ENCODE results near the gene MYMK.
A peak's percentile ranks its signal among the peaks of the same experiment; 100 is the strongest.

MYMK gene

DNA sequence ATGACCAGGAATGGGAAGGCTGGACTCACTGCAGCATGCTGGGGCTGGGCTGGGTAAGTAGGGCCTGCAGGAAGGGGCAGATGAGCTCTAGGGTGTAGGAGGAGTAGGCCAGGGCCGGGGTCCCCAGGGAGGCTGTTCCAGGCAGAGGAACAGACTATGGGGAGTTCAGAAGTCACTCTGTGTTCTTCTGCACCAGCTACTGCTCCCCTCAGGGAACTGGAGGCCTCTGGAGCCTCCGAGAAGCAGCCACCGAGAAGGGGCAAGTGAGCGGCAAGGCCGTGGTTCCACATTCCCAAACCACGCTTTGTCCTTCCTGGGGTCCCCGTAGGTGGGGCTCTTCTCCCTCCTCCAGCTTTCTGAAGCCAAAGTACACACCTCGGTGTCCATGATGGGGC lies 37.4 kb downstream of the MYMK start:
- DNase-seq, result no peak
- H3K4me3 Mint-ChIP-seq, result no peak overlapping the region
- no peaks in the 10 kb centered on the region for H3K9me3 Mint-ChIP-seq
- H3K36me3 Mint-ChIP-seq (ENCODE audit: low read depth), result no peaks in the 10 kb centered on the region
- peaks cover 4% of the 10 kb centered on the region for H3K4me1 Mint-ChIP-seq (ENCODE audit: low read depth)
- H3K27me3 Mint-ChIP-seq, result peaks cover 4% of the 10 kb centered on the region
- H3K27ac Mint-ChIP-seq, result no peak overlapping the region

DNA sequence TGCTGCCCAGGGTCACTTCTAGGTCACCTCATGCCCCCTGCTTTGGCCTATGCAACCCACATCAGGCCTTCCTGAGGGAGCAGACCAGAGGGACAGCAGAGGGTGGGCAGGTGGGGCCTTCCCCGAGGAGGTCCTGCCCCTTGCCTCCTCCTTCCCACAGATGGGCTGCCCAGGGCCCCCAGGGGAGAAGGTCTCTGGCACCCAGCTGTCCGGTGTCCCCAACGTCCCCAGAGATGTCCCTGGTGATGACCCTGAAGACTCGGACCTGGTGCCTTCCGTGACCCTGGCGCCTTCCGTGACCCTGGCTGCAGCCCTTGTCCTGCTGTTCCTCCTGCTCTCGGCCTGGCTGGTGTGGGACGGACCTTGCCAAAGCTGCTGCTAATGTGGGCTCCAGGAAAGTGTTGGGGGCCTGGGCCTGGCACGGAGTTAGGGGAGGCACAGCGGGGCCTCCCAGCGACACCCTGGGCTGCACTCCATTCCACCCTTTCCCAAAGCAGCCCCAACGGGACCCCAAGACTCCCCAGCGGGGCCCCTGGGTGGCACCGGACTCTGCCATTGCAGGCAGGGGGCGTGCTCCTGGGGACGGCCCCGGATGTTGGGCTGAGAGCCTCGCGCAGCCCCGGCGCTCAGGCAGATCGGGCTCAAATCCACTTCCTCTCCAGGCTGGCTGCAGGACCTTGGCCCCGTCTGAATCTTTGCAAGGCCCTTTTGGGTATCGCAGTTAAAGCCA lies 39.1 kb downstream of the MYMK start:
- H3K27me3 Mint-ChIP-seq, result peaks cover 4% of the 10 kb centered on the region
- H3K4me3 Mint-ChIP-seq, result no peak overlapping the region
- H3K9me3 Mint-ChIP-seq, result no peaks in the 10 kb centered on the region
- peaks cover 4% of the 10 kb centered on the region for H3K4me1 Mint-ChIP-seq (ENCODE audit: low read depth)
- no peak for DNase-seq
- H3K27ac Mint-ChIP-seq, result peak overlapping the region; percentile 50
- H3K36me3 Mint-ChIP-seq (ENCODE audit: low read depth), result no peaks in the 10 kb centered on the region

DNA sequence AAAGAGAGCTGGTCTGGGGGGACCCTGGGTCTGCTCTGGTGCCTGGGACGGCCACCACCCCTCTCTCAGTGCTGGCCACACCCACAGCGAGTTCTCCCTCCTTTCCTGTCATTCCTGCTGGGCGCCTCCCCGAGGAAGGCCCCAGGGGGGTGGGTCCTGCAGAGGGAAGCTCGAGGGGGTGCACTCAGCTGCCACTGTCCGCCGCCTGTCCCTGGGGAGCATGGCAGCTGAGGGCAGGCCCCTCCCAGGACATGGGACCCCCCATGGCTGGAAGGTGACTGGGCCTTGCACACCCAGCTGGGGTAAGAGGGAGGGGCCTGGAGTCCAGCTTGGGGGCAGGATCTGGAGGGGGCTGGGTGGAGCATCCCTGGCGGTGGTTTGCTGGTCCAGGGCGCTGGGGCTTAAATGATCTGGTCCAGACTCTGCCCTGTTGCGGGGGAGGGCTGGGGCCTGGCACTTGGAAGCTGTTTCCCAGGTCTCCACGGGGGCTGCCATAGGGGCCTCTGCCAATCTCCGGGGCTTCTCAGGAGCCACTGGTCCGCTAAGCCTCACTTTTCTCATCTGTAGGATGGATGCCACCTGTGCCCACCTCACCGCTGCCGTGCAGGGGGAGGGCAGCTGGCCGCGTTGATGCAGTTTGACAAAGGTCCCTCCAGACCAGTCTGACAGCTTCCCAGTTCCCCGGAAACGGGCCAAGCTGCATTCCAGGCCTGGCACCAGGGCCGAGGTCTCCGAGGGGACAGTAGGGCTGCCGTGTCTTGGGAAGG lies 39.9 kb downstream of the MYMK start:
- H3K4me3 Mint-ChIP-seq, result no peak overlapping the region
- peaks cover 6% of the 10 kb centered on the region for H3K4me1 Mint-ChIP-seq (ENCODE audit: low read depth)
- H3K36me3 Mint-ChIP-seq (ENCODE audit: low read depth), result no peaks in the 10 kb centered on the region
- H3K27ac Mint-ChIP-seq, result no peak overlapping the region
- peaks cover under 1% of the 10 kb centered on the region for H3K27me3 Mint-ChIP-seq
- no peak for DNase-seq
- no peaks in the 10 kb centered on the region for H3K9me3 Mint-ChIP-seq

DNA sequence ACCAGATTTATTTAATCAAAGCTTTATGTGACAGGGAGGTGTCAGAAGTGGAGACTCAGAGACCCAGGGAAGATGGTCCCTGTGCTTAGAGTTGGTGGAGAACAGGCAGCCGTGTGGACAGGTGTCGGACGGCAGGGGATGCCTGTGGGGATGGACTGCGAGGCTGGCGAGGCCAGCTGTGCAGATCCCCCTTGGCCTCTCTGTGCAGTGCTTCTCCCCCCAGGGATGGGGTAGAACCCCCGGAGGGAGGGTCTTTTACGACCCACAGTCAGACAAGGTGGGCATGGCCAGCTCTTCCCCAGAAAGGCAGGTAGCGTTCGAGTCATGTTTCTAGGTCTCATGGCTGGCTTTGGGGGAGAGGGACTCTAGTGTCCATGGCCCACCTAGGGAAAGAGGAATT lies 41.1 kb downstream of the MYMK start:
- DNase-seq, result no peak
- Mint-ChIP-seq H3K27me3 (no peaks in the 10 kb centered on the region), H3K4me1 (ENCODE audit: low read depth) (peaks cover 11% of the 10 kb centered on the region), H3K4me3 (no peak overlapping the region), H3K36me3 (ENCODE audit: low read depth) (no peaks in the 10 kb centered on the region), H3K27ac (no peak overlapping the region), H3K9me3 (no peaks in the 10 kb centered on the region)

DNA sequence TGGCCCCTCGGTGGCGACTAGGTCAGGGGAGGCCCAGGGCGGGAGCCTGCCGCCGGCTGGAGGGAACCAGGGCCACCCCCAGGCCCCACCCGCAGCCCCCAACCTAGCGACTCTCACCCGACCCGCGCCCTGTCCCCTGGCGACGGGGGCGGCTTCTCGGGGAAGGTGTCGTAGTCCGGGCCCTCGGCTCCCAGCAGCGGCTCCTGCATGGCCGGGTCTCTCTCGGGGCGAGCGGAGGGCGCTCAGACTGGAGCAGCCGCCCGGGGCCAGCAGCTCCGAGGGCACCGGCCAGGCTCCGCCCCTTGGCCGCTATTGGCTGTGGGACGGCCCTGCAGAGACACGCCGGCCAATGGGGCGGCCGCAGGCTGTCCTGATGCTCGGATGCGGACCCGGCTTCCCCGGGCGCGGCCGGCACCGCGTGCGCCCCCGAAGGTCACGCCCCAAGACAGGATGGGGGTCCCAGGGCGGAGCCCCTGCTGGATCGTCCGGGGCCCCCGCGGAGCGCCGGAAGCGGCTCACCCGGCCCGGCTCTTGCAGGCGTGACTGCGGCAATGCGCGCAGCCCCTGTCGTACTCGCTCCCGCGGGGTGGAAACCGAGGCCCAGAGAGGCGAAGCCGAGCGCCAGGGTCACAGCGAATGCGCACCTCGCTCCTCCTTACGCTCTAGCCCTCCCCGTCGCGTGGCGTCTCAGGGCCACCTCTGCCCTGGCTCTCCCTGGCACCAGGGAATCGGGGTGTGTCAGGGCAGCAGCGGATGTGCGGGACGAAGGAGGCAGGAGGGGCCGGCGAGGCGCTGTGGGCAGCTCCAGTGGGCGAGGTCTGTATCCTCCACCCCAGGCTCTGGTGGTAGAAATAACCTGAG lies 45.7 kb downstream of the MYMK start, which contains the start of gene SLC2A6:
Gene SLC2A6 (minus strand): TSS at position 249 of the 861 bp plus-strand sequence. CDS start 40 bp downstream, at position 209.
- H3K27me3 Mint-ChIP-seq, result no peaks in the 10 kb centered on the region
- H3K4me1 Mint-ChIP-seq (ENCODE audit: low read depth), result peaks cover 9% of the 10 kb centered on the region
- H3K4me3 Mint-ChIP-seq, result peak within 1 kb of the TSS; percentile 77
- H3K9me3 Mint-ChIP-seq, result no peaks in the 10 kb centered on the region
- peak within 1 kb of the TSS; percentile 59 for H3K27ac Mint-ChIP-seq
- H3K36me3 Mint-ChIP-seq (ENCODE audit: low read depth), result peaks cover 7% of the 10 kb centered on the region
- DNase-seq, result peak; percentile 88

DNA sequence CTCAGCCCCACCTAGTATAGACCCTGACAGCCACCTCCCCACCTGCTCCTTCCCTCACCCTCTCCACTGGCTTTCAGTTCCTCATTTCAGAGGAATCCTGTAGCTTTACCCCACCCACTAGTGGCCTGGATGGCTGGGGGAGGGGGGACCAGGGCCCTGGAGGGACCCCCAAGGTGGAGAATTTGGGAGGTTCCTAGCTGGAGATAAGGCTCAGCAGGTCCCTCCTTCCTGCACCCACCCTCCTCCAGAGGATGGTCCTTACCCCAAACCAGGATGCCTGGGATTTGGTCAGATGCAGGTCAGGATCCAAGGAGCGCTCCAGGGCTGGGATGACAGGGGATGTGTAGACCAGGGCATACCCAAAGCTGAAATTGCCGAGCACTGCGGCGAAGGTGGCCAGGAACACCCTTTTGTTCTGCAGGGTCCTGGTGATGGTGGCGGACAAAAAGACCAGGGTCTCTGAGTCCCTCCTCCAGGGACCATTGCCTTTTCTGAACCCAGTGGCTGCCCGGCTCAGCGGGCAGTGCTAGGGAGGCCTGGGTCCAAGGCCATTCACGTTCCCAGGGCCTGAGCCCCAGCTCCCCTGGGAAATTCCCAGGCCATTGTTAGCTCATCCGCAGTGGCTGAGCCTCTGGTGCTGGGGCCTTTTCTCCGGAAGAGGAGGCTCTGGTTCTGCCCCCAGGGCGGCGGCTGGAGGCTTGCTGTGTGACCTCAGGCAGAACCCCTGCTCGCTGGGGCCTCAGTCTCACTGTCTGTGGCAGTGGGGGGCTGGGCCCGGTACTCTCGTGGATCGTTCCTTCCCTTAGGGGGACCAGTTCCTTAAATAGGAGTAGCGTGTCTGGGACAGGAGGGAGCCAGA lies 46.5 kb downstream of the MYMK start:
- Mint-ChIP-seq H3K27ac (peak overlapping the region; percentile 50), H3K4me1 (ENCODE audit: low read depth) (peaks cover 9% of the 10 kb centered on the region), H3K9me3 (no peaks in the 10 kb centered on the region)

DNA sequence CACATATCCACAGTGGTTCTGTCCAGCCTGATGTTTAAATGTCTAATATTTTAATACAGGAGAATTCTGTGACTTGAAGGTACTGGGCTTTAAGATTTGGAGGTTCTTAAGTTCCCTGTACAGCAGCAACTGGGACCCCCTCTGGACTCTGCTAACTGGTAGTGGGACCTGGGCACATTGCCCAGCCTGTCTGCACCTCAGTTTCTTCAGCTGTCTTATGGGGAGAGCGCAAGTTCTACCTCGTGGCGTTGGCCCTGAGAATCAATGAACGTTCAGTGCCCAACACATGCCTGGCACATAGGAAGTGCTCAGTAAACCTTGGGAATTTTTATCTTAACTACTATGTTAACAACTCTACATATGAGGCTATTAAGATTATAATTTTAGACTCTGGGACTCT lies 47.3 kb downstream of the MYMK start:
- peaks cover 10% of the 10 kb centered on the region for H3K36me3 Mint-ChIP-seq (ENCODE audit: low read depth)
- peak overlapping the region; percentile 77 for H3K4me3 Mint-ChIP-seq
- H3K27ac Mint-ChIP-seq, result no peak overlapping the region
- peaks cover 9% of the 10 kb centered on the region for H3K4me1 Mint-ChIP-seq (ENCODE audit: low read depth)
- DNase-seq, result no peak
- H3K27me3 Mint-ChIP-seq, result no peaks in the 10 kb centered on the region
- H3K9me3 Mint-ChIP-seq, result no peaks in the 10 kb centered on the region

More for the DNA sequence above, 46.5 kb downstream of the MYMK start:
- H3K36me3 Mint-ChIP-seq (ENCODE audit: low read depth), result peaks cover 8% of the 10 kb centered on the region
- H3K4me3 Mint-ChIP-seq, result peak overlapping the region; percentile 77
- no peak for DNase-seq
- H3K27me3 Mint-ChIP-seq, result no peaks in the 10 kb centered on the region

DNA sequence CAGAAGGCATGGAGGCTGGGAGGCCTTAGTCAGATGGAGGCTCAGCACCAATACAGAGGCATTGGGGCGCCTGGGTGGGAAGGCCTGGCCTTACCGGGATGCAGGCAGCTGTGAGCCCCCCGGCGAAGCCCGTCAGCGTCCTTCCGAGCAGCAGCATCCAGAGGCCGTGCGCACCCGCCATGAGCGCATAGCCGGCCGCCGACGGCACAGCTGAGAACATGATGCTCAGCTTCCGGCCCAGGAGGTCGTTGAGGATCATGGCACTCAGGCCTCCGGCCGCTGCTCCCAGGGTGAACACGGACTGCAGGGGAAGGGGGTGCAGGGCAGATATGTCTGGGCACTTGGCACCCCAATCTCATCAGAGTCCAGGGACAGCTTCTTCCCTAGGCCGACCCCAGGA lies 47.8 kb downstream of the MYMK start:
- Mint-ChIP-seq H3K4me3 (no peak overlapping the region), H3K27ac (no peak overlapping the region)

DNA sequence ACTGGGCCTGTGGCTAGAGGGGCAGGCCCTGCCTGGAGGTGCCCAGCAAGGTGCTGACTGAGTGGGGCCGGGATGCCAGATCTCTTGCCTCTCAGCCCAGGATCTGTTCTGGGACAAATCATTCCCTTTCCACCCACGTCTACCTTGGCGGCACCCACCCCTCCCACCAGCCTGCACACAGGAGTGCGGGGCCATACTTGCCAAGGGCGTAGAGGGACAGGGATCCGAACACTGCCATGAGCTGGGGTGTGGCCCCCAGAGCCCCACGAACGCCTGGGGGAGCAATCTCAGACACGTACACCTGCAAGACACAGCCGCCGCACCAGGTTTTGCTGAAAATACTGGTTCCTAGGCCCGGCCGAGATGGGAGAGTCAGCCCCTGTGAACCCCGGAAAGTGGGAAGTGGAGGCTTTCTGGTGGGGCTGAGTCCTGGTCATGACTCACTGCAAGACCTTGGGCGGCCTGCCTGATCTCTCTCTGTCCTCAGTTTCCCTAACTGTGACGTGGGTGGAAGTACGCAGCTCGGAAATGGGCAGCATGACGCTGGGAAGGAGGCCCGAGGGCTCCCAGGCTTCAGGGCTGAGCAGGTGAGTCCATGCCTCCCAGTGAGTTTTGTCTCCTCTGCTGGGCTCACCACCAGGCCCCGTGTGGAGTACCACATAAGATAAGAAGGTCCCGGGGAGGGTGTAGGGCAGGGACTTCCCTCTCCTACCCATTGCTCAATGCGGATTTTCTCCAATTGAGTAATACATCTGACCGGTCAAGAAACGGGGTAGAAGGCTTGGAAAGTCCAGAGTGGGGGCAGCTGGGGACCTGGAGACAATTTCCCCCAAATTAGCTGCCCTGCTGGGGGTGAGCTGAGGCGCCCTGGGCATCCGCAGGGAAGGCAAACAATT lies 48.5 kb downstream of the MYMK start:
- no peak for DNase-seq
- Mint-ChIP-seq H3K9me3 (no peaks in the 10 kb centered on the region), H3K27ac (no peak overlapping the region), H3K36me3 (ENCODE audit: low read depth) (peaks cover 10% of the 10 kb centered on the region), H3K27me3 (no peaks in the 10 kb centered on the region), H3K4me3 (no peak overlapping the region), H3K4me1 (ENCODE audit: low read depth) (peaks cover 9% of the 10 kb centered on the region)

More for the DNA sequence above, 47.8 kb downstream of the MYMK start:
- H3K36me3 Mint-ChIP-seq (ENCODE audit: low read depth), result peaks cover 10% of the 10 kb centered on the region
- no peaks in the 10 kb centered on the region for H3K9me3 Mint-ChIP-seq
- no peaks in the 10 kb centered on the region for H3K27me3 Mint-ChIP-seq
- H3K4me1 Mint-ChIP-seq (ENCODE audit: low read depth), result peaks cover 9% of the 10 kb centered on the region
- DNase-seq, result no peak

DNA sequence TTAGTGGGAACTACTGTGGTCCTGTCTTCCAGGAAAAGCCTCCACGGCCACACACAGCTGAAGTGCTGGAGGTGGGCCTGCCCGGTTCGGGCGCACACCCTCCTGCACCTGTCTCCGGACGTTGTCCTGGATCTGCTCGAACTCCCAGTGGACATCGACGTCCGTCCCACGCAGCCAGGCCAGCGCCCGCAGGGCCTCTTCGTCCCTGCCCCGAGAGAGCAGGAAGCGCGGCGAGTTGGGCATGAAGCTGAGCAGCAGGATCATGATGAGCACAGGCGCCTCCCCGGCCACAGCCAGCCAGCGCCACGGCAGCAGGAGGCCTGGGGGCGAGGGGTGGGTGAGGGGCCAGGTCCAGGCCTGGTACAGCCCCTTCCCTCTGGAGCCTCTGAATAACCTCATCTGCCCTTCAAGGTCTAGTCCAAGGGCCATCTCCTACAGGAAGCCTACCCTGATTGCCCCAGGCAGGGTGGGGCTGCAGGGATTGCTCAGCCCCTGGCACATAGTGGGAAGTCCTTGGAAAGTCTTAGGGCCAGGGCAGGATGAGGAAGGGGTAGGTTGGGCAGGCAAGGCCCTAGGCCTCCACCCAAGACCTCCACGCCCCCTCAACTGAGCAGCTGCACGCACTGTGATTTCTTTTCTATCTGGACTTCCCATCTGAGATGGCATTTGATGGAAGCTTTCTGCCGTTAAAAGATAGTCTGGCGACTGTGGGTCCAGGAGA lies 49.3 kb downstream of the MYMK start:
- no peak for DNase-seq
- Mint-ChIP-seq H3K36me3 (ENCODE audit: low read depth) (peaks cover 10% of the 10 kb centered on the region), H3K4me1 (ENCODE audit: low read depth) (peaks cover 9% of the 10 kb centered on the region), H3K27ac (no peak overlapping the region), H3K27me3 (no peaks in the 10 kb centered on the region), H3K4me3 (no peak overlapping the region), H3K9me3 (no peaks in the 10 kb centered on the region)

DNA sequence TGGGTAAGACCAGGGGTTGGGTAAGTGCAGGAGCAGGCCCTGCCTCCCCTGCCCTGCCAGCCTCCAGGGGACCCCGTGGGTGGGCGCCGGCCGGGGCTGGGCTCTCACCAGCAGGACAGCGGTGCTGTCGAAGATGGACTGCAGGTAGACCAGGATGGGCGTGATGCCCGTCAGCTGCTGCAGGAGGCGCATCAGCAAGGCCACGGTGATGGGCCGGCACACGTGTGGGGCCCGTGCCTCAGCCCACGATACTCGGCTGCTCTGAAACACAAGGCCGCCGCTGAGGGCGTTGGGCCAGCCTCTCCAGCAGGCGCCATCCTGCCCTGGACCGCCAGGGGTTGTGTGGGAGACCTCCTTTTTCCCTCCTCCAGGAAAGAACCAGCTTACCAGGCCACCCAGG lies 49.9 kb downstream of the MYMK start:
- H3K4me1 Mint-ChIP-seq (ENCODE audit: low read depth), result peaks cover 7% of the 10 kb centered on the region
- no peak overlapping the region for H3K4me3 Mint-ChIP-seq
- H3K27ac Mint-ChIP-seq, result no peak overlapping the region
- no peaks in the 10 kb centered on the region for H3K9me3 Mint-ChIP-seq
- DNase-seq, result no peak
- peaks cover 10% of the 10 kb centered on the region for H3K36me3 Mint-ChIP-seq (ENCODE audit: low read depth)
- H3K27me3 Mint-ChIP-seq, result no peaks in the 10 kb centered on the region

DNA sequence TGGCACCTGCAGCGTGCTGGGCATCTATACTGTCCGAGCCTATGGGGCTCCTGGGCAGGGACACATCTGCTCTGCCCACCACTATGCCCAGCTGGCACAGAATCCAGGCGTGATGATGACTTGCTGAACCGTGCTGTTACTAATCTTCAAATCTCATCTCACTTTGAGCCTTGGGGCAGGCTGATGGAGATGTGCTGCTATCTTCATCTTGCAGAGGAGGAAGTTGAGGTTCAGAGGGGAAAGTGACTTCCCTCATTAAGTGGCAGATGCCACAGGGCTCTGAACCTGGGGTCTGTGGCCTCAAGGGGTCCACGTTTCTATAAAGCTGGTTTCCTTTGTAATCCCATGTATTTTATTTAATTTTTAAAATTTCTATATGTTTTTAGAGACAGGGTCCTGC lies 50.5 kb downstream of the MYMK start:
- Mint-ChIP-seq H3K27ac (peak overlapping the region; percentile 40), H3K27me3 (no peaks in the 10 kb centered on the region), H3K4me3 (no peak overlapping the region), H3K36me3 (ENCODE audit: low read depth) (peaks cover 10% of the 10 kb centered on the region), H3K4me1 (ENCODE audit: low read depth) (peaks cover 2% of the 10 kb centered on the region), H3K9me3 (no peaks in the 10 kb centered on the region)
- no peak for DNase-seq
